GM19351 (cell line): ENCODE data around the gene ACSL5.
"Not testable (repeated sequence)": the region's sequence is repeated elsewhere in the genome, so short reads cannot be mapped to it uniquely, and the experiment has no call there.

Source experiments
- ATAC-seq: cut with Tn5 transposase; IDR thresholded peaks from one replicate; pipeline ENCODE4 v1.9.1; 2021; ENCODE audit warnings: mild to moderate bottlenecking, moderate library complexity; ENCODE audit not compliant: unreplicated experiment

ACSL5 gene

GRCh38 chr10:112454910-112455779, 81.2 kb downstream of the ACSL5 start:
- ATAC-seq = no peak

DNA sequence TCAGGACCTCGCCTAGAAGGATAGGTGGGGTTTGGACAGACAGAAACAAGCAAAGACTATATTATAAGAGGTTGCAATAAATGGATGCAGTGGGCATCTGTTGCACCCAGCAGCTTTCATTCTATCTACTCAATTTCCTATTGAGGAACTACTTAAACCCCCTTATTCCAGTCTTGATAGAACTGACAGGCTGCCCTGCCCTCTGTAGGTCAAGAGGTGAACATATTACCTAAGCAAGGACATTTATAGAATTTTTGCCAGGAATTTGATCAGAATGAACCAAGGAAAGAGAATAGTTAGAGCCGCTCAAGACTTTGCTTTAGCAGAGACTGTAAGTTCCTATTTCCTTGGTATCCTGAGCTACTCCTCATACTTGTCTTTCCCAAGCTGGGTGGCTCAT, 82.6 kb downstream of the ACSL5 start:
- peak; percentile 44 for ATAC-seq

- no peak for ATAC-seq
Observed at GRCh38 chr10:112460366-112460765, 86.5 kb downstream of the ACSL5 start.

DNA sequence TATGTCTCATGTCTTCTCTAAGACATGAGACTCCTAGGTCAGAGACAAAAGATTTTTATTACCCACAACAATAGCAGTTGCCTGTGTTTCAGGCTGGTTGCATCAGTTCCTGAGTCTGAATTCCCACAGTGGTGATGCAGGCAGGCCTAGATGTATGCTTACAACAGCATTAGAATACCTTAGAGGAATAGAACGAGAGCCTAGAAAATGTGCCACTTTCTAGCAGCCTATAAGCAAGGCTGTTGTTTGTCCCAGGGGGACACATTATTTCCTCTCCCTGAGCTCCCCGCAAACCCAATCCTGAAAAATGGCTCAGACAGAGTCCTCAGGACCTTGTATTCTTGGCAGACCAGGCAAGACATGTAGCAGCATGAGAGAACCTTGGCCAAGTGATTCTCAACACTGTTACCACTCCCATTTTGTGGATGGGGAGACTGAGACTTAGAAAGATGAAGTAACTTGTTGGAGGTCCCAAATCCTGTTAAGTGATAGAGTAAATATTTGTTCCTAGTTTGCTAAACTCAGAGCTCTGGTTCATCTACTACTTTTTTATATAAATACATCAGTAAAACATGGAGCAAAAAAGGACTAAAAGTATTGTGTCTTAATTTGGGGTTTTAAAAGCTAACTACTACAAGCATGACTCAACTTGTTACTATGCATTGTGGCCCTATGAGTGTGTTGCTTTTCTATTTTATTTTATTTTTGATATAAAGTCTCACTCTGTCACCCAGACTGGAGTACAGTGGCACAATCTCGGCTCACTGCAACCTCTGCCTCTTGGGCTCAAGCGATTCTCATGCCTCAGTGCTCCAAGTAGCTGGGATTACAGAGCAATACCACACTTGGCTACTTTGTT, 87.3 kb downstream of the ACSL5 start:
- no peak for ATAC-seq

DNA sequence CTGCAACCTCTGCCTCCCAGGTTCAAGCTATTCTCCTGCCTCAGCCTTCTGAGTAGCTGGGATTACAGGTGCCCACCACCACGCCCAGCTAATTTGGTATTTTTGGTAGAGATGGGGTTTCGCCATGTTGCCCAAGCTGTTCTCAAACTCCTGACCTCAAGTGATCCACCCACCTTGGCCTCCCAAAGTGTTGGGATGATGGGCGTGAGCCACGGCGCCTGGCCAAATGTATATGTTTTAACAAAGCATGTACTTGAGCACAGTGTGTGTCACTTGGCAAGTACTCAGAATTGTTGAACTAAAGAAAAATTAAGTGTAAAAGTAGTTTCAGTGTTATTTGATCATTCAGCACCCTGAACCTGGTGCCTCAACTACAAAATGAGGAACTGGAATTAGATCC, 90.2 kb downstream of the ACSL5 start:
- ATAC-seq = not testable (repeated sequence)

DNA sequence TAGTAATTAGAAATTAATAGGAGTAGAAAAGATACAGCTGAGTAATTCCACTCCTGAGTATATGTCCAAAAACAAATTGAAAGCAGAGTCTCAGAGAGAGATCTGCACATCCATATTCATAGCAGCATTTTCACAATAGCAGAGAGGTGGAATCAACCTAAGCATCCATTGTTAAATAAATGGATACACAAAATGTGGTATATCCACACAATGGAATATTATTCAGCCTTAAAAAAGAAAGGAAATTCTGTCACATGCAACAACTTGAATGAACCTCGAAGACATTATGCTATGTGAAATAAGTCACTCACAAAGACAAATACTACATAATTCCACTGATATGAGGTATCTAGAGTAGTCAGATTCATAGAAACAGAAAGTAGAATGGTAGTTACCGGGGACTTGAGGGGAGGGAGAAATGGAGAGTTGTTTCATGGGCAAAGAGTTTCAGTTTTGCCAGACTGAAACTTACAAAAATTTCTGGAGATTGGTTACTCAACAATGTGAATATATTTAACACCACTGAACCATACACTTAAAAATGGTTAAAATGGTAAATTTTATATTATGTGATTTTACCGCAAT, 91.5 kb downstream of the ACSL5 start:
- ATAC-seq = no peak

DNA sequence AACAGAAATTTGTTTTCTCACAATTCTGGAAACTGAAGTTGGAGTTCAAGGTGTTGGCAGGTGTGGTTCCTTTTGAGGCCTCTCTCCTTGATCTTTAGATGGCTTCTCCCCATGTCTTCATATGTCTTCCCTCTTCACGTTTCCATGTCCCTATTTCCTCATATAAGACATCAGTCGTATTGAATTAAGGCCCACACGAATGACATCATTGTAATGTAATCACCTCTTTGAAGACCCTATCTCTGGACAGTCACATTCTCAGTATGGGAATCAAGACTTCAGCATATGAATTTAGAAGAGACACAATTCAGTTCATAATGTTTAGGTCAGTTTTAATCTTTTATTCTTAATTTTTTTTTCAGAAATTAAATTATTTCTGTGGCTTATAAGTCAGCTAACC, 92.9 kb downstream of the ACSL5 start:
- ATAC-seq = no peak

- no peak for ATAC-seq
Observed at GRCh38 chr10:112467541-112468075, 93.7 kb downstream of the ACSL5 start.

- ATAC-seq = peak; percentile 91
Observed at GRCh38 chr10:112471878-112472487, 98.1 kb downstream of the ACSL5 start.

DNA sequence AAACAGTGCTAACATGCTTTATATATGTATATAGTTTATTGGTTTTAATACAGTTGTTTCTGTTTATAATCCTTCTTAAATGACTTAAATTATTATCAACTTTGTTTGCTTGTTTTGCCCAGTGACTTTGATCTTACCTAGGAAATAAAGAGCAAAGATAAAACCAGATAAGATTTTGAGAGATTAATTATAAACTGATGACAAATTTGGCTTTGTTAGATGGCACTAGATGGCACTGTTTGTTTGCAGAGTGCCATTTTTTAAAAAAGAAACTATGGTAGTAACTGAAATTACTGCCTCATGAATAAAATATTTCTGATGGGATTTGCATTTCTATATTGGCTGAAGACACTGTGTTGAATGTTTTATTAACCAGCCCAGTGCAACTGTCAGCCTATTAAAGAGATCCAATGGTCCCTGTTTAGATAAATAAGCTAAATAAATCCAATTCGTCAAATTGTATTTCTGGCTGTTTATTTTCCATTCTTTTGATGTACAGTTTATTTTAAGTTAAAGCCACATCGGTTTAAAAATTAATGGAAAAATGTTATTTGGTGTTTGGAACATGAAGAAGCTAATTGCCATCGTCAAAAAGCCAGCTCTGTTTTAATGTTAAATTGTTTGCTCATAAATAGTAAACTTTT, 101.8 kb downstream of the ACSL5 start:
- ATAC-seq = no peak
